GM12892 (cell line): ENCODE measurements around the gene PLXNB1. TPM values are rescaled to one million over a fixed set of nuclear protein-coding genes. Genes with fewer than 3 reads are reported as not detected.
"Not testable (repeated sequence)": the region's sequence is repeated elsewhere in the genome, so short reads cannot be mapped to it uniquely, and the experiment has no call there.

Source experiments
- DNase-seq: peaks from one replicate; pipeline ENCODE4 v3.0.0; 2011; ENCODE audit not compliant: insufficient read length
- FAIRE-seq: peaks from 2 replicates; lab custom pipeline; 2011; peaks lifted over from hg19 to GRCh38; lab: Jason Lieb, UNC
- POLR2A ChIP-seq: IDR thresholded peaks from 2 replicates; pipeline ENCODE4 v1.6.1; 2011; ENCODE audit warnings: low read depth, low read length, control low read depth
- POLR2AphosphoS5 ChIP-seq: IDR thresholded peaks from 2 replicates; pipeline ENCODE4 v1.6.1; 2011; ENCODE audit warnings: low read depth, low read length, control low read depth
- TAF1 ChIP-seq: IDR thresholded peaks from 2 replicates; pipeline ENCODE4 v1.6.1; 2011; ENCODE audit warnings: low read depth, mild to moderate bottlenecking, control low read depth, low read length, borderline replicate concordance
- polyA plus RNA-seq: library from polyadenylated mRNA; unstranded; fragments of >200 nt; gene quantifications from one replicate; pipeline ENCODE4 v1.2.1, GENCODE V29; 2012; ENCODE audit warnings: missing spikeins, inconsistent platforms; ENCODE audit not compliant: missing spikeins

PLXNB1 gene
- polyA plus RNA-seq, result 10.3 TPM

- DNase-seq (peak; percentile 31), FAIRE-seq (no peak)
- TF ChIP-seq POLR2AphosphoS5 (no peak), POLR2A (no peak), TAF1 (no peak)
Observed at GRCh38 chr3:48429960-48430707, at the start of gene PLXNB1. Gene PLXNB1 (minus strand): TSS chr3:48430086. CDS start chr3:48424611, 5,475 bp downstream.

- TF ChIP-seq POLR2A (no peak; the same call in 1 of the 2 replicates), TAF1 (no peak), POLR2AphosphoS5 (no peak)
- DNase-seq (no peak), FAIRE-seq (peak; percentile 84)
Observed at GRCh38 chr3:48478626-48479555, 49.0 kb upstream of the PLXNB1 start.

GRCh38 chr3:48477959-48478520 lies 48.2 kb upstream of the PLXNB1 start:
- DNase-seq (no peak), FAIRE-seq (no peak)
- TF ChIP-seq POLR2AphosphoS5 (no peak), POLR2A (no peak)

- TF ChIP-seq TAF1 (no peak), POLR2A (no peak), POLR2AphosphoS5 (no peak)
- FAIRE-seq (no peak), DNase-seq (no peak)
Observed at GRCh38 chr3:48476426-48477053, 46.7 kb upstream of the PLXNB1 start.

- no peak for TF ChIP-seq POLR2AphosphoS5
- FAIRE-seq (no peak), DNase-seq (no peak)
Observed at GRCh38 chr3:48475188-48475587, 45.3 kb upstream of the PLXNB1 start.

- TF ChIP-seq POLR2A (no peak), TAF1 (no peak), POLR2AphosphoS5 (no peak)
- no peak for DNase-seq
- FAIRE-seq, result no peak
Observed at GRCh38 chr3:48474619-48475018, 44.7 kb upstream of the PLXNB1 start.

- DNase-seq, FAIRE-seq: not testable (repeated sequence)
Observed at GRCh38 chr3:48474031-48474430, 44.1 kb upstream of the PLXNB1 start.

GRCh38 chr3:48473617-48473952 lies 43.7 kb upstream of the PLXNB1 start:
- no peak for DNase-seq
- TF ChIP-seq POLR2A (no peak), POLR2AphosphoS5 (no peak), TAF1 (no peak)
- no peak for FAIRE-seq

GRCh38 chr3:48472923-48473616 lies 43.2 kb upstream of the PLXNB1 start:
- FAIRE-seq, result peak; percentile 100
- TF ChIP-seq TAF1 (peak; percentile 68; the same call in 1 of the 2 replicates), POLR2A (peak; percentile 85), POLR2AphosphoS5 (peak; percentile 92)
- DNase-seq, result peak; percentile 88

GRCh38 chr3:48472673-48472922 lies 42.7 kb upstream of the PLXNB1 start:
- FAIRE-seq, result no peak

GRCh38 chr3:48470286-48470685 lies 40.4 kb upstream of the PLXNB1 start:
- DNase-seq, result no peak
- TF ChIP-seq TAF1, result no peak
- no peak for TF ChIP-seq POLR2AphosphoS5
- TF ChIP-seq POLR2A, result no peak
- no peak for FAIRE-seq

More at GRCh38 chr3:48472673-48472922, 42.7 kb upstream of the PLXNB1 start:
- no peak for TF ChIP-seq POLR2AphosphoS5
- no peak for TF ChIP-seq TAF1
- TF ChIP-seq POLR2A, result no peak
- no peak for DNase-seq
